Coronary artery (tissue), 2 donors: ENCODE results near the gene C6orf89.

Experiments
- DNase-seq: peaks from one replicate; pipeline ENCODE4 v3.0.0-alpha.2; 2017; ENCODE audit warnings: low spot score
- H3K27ac ChIP-seq, 2 donors: fragments of 200-600 bp; sonication (generic); one replicate each; pipeline ENCODE4 v1.5.1; 2016 to 2019
- H3K4me3 ChIP-seq: fragments of 200-600 bp; sonication (generic); 2 replicates; pipeline ENCODE4 v1.5.1; 2016; ENCODE audit warnings: mild to moderate bottlenecking, moderate library complexity
- TF ChIP-seq, protein P1 (sequence below): fragments of 200-600 bp; sonication (generic); IDR thresholded peaks from one replicate; pipeline ENCODE4 v1.5.1; 2019; ENCODE audit warnings: antibody characterized with exemption

C6orf89 gene

DNA sequence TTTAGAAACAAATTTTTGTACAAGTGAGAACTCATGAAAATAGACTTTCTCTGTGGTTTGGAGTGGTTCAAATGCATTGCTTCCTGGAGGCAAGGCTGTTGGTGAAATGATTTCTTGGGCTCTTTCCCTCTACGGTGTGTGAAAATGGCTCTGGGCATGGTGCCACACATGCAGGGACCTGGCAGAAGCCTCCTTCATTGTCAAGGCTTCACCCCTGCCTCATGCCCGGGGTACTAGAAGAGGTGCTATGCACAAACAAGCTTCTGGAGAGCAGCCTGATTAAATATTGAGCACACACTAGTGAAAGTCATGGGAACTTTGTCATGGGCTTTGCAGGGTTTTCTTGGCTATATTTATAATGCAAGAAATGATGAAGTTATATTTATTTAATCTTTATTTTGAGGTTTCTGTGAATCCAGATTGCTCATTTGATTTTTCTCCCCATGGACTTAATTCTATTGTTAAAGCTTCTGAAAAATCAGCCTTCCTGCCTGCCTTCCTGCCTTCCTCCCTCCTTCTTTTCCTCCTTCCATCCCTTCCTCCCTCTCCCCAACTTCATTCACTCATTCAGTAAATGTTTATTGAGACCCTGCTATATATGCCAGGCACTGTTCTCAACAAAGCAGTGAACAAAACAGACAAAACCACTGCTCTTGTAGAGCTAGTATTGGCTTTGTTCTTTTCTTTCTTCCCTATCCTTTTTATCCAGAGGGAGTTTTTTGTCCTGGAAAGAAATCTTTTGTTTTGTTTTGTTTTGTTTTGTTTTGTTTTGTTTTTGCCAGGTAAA, 21.0 kb downstream of the C6orf89 start:
- no peak for DNase-seq
- TF ChIP-seq, protein P1, sequence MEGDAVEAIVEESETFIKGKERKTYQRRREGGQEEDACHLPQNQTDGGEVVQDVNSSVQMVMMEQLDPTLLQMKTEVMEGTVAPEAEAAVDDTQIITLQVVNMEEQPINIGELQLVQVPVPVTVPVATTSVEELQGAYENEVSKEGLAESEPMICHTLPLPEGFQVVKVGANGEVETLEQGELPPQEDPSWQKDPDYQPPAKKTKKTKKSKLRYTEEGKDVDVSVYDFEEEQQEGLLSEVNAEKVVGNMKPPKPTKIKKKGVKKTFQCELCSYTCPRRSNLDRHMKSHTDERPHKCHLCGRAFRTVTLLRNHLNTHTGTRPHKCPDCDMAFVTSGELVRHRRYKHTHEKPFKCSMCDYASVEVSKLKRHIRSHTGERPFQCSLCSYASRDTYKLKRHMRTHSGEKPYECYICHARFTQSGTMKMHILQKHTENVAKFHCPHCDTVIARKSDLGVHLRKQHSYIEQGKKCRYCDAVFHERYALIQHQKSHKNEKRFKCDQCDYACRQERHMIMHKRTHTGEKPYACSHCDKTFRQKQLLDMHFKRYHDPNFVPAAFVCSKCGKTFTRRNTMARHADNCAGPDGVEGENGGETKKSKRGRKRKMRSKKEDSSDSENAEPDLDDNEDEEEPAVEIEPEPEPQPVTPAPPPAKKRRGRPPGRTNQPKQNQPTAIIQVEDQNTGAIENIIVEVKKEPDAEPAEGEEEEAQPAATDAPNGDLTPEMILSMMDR = no peak
- Histone ChIP-seq H3K4me3 (no peak overlapping the region), H3K27ac (peak overlapping the region in 1 of 2 donors; percentile 24)

DNA sequence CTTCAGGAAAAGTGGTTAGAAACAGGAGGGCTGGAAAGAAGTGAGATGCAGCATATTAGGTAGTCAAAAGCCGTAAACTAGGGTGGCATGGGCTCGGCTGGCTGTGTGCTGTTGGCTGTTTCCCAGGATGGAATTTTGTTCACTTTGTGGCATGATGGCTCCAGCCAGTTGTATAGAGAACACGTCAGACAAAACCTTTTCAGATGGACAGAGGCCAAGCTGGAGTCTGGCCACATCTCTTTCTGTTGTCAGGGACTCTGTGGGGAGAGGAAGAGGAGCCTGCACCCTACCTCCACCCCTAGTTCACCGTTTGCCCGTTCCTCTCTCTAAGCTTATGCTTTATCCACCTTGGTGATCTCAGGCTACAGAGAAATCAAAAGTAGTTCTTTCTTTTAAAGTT, 22.0 kb downstream of the C6orf89 start:
- H3K4me3 ChIP-seq = peak overlapping the region; percentile 32
- TF ChIP-seq, protein P1 = no peak
- DNase-seq = no peak
- H3K27ac ChIP-seq = peak overlapping the region; percentile 24 to 54

DNA sequence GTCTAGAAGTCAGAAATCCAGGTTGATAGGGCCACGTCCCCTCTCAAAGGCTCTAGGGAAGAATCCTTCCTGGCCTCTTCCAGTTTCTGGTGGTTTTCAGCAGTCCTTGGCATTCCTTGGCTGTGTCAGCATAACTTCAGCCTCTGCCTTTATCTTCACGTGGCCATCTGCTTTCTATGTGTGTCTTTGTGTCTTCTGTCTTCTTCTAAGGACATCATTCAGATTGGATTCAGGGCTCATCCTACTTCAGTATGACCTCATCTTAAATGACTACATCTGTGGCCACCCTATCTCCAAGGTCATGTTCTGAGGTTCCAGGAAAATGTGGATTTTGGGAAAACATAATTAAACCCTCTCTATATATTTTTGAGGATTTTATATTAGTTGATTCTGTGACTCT, 23.0 kb downstream of the C6orf89 start:
- no peak overlapping the region for H3K4me3 ChIP-seq
- TF ChIP-seq, protein P1 = no peak
- no peak overlapping the region for H3K27ac ChIP-seq
- no peak for DNase-seq

DNA sequence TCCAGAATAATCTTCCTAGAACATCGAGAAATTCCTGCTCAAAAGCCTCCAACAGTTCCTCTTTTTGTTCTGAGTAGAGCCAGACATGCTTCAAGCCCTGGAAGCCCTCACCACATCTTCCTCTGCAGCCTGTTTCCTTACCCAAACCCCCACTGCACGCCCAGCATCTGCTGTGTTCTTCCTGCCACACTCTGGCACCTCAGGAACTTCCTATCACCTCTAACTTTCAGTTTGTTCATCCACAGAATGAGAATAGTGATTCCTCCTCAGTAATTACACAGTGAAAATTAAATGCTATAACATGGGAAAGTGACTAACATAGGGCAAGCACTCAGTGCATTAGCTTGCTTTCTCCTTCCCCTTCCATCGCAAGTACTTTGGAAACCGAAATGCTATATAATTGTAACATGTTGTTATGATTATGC, 26.3 kb downstream of the C6orf89 start:
- no peak overlapping the region for H3K4me3 ChIP-seq
- no peak for DNase-seq
- H3K27ac ChIP-seq = no peak overlapping the region
- TF ChIP-seq, protein P1 = no peak

DNA sequence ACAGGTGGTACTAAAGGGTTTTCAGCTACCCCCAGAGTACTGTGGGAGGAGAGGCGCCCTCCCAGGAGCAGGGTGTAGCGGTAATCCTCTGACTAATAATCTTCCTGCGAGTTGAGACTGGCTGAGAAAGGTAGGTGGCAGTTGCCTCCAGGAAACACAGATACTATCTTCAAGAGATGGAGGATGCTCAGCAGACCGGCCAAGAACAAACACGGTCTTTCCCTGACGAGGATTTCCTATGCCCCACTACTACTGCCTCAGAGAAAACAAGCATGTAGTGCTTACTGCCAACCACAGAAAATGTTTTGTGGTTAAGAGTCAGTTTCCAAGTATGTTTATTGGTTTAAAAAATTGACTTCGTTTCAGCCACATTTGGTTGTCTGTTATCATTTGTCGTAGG, 26.8 kb downstream of the C6orf89 start:
- no peak for DNase-seq
- TF ChIP-seq, protein P1 = no peak
- no peak overlapping the region for H3K4me3 ChIP-seq
- H3K27ac ChIP-seq = no peak overlapping the region

DNA sequence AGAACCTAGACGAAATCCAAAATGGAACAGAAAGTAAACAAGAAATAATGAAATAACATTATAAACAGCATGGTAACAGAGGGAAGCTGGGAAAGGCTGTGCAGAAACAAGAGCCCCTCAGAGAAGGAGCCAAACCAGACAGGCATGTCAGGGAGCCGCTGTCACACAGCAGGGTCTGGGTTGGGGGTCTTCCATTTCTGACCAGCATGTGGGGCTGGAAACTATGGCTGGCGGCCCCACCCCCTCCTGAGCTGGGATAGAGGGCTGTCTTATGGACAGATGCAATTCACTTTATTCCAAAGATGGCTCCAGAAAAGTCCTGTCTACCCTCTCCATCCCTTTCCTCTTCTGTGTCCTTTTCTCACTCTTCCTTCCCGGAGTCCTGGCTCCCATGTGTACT, 27.3 kb downstream of the C6orf89 start:
- Histone ChIP-seq H3K27ac (no peak overlapping the region), H3K4me3 (no peak overlapping the region)
- TF ChIP-seq, protein P1 = no peak
- DNase-seq = no peak

DNA sequence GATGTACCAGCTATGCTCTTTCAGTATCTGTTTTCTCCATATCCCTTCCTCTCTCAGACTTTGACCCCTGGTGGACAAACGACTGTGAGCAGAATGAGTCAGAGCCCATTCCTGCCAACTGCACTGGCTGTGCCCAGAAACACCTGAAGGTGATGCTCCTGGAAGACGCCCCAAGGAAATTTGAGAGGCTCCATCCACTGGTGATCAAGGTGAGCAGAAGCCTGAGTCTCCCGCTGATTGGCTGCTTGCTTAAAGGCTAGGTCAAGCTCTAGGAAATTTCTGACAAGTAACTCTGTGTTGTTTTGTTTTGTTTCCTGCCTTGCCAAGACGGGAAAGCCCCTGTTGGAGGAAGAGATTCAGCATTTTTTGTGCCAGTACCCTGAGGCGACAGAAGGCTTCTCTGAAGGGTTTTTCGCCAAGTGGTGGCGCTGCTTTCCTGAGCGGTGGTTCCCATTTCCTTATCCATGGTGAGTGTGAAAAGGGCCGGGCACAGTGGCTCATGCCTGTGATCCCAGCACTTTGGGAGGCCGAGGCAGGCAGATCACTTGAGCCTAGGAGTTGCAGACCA, 28.6 kb downstream of the C6orf89 start:
- DNase-seq = no peak
- Histone ChIP-seq H3K4me3 (no peak overlapping the region), H3K27ac (no peak overlapping the region)
- TF ChIP-seq, protein P1 = no peak
